Right lobe of liver (tissue), 6 donors: ENCODE measurements around the gene METAP1D. TPM values are rescaled to one million over a fixed set of nuclear protein-coding genes. Genes with fewer than 3 reads are reported as not detected.

Experiments used
- ATAC-seq, 4 donors: fragments of 200-7000 bp; cut with Tn5 transposase; one replicate each; pipeline ENCODE4 v1.9.1; 2020; ENCODE audit warnings: mild to moderate bottlenecking in 4 of 4, moderate library complexity in 4 of 4
- DNase-seq, 3 donors: peaks; one replicate each; pipeline ENCODE4 v3.0.0-alpha.2; 2020
- H3K27ac ChIP-seq, 3 donors: fragments of 200-600 bp; one replicate each; pipeline ENCODE4 v1.8.0; 2022
- H3K27me3 ChIP-seq, 2 donors: fragments of 200-600 bp; one replicate each; pipeline ENCODE4 v1.8.0; 2022
- H3K36me3 ChIP-seq, 4 donors: fragments of 200-600 bp; sonication (generic) in 1 of 4; one replicate each; pipeline versions ENCODE4 v1.5.1 to v1.8.0; 2017 to 2022; ENCODE audit warnings: control low read depth in 1 of 4
- H3K4me1 ChIP-seq, 4 donors: fragments of 200-600 bp; sonication (generic) in 1 of 4; one replicate each; pipeline versions ENCODE4 v1.5.1 to v1.8.0; 2017 to 2022; ENCODE audit warnings: control low read depth in 1 of 4
- H3K4me3 ChIP-seq, 3 donors: fragments of 200-600 bp; one replicate each; pipeline ENCODE4 v1.8.0; 2022
- H3K9me3 ChIP-seq, 4 donors: fragments of 200-600 bp; sonication (generic) in 1 of 4; one replicate each; pipeline versions ENCODE4 v1.5.1 to v1.8.0; 2017 to 2022; ENCODE audit warnings: control low read depth in 1 of 4
- POLR2A ChIP-seq: fragments of 450-650 bp; IDR thresholded peaks from one replicate; pipeline ENCODE4 v1.6.1; 2017; ENCODE audit warnings: antibody characterized with exemption, mild to moderate bottlenecking
- WGBS: methylation state at CpG from one replicate; pipeline ENCODE4 v1.1.6; 2018; ENCODE audit warnings: low coverage, low lambda C conversion rate; ENCODE audit not compliant: insufficient coverage; ENCODE audit errors: missing lambda C conversion rate; 5-methylcytosine and 5-hydroxymethylcytosine counted together
- intact Hi-C, 2 donors: fragments of 100-400 bp; cut with DNase I; formaldehyde crosslinking; loops; one replicate each; pipeline versions ENCODE4 v1.11.2 to v1.14.1; 2022
- total RNA-seq, 6 experiments: library from RNA; depleted of rRNA in 2 of 6; stranded (reverse); fragments of >200 nt in 2 of 6; fragmentation: NEBNext Ultra II Directional in 3 of 6; extraction: Animal tissue kit (Norgen Biotek cat#: 25700) in 3 of 6; gene quantifications; one replicate each; pipeline versions ENCODE4 v1.1.0 to v1.2.4, GENCODE V29; 2016 to 2023
- TF ChIP-seq, protein P1 (sequence below), 4 donors: fragments of 200-600 bp in 3 of 4; fragments of 450-650 bp in 1 of 4; IDR thresholded peaks; one replicate each; pipeline versions ENCODE4 v1.5.1 to v1.8.0; 2016 to 2022; ENCODE audit warnings: antibody characterized with exemption in 4 of 4, mild to moderate bottlenecking in 2 of 4
- donor health status: DM: no; HTN: yes; CAD: no.
- donor health status: DM: no; HTN: no; CAD: no.
- donor health status: DM: no; HTN: no; CAD: no.
- donor health status: DM: no; HTN: yes; CAD: no.
- donor health status: DM: no; HTN: yes; CAD: no.

The METAP1D gene
- total RNA-seq, 6 experiments from 2014 or later: 2.4 to 8.2 (median 4.6) TPM

DNA sequence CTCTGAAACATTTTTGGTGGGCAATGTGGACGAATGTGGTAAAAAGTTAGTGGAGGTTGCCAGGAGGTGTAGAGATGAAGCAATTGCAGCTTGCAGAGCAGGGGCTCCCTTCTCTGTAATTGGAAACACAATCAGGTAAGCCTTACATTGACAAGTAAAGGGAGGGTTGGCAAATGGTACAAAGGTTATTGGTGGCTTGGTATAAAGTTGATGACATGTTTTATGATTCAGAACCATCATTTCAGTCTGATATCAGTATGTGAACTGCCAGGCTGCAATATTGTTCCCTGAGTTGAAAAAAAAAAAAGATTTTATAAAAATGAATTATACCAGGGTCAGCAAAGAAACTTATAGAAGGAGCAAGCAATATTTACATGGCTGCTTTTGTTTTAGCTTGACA lies 71.2 kb downstream of the METAP1D start:
- intact Hi-C loops: no loop called here
- no peak for DNase-seq
- Histone ChIP-seq H3K4me3 (no peak overlapping the region), H3K9me3 (no peaks in the 10 kb centered on the region), H3K27me3 (peaks cover 0 to 6% of the 10 kb centered on the region in 2 donors), H3K27ac (no peak overlapping the region), H3K36me3 (no peaks in the 10 kb centered on the region), H3K4me1 (no peaks in the 10 kb centered on the region)
- TF ChIP-seq POLR2A: no peak
- TF ChIP-seq, protein P1, sequence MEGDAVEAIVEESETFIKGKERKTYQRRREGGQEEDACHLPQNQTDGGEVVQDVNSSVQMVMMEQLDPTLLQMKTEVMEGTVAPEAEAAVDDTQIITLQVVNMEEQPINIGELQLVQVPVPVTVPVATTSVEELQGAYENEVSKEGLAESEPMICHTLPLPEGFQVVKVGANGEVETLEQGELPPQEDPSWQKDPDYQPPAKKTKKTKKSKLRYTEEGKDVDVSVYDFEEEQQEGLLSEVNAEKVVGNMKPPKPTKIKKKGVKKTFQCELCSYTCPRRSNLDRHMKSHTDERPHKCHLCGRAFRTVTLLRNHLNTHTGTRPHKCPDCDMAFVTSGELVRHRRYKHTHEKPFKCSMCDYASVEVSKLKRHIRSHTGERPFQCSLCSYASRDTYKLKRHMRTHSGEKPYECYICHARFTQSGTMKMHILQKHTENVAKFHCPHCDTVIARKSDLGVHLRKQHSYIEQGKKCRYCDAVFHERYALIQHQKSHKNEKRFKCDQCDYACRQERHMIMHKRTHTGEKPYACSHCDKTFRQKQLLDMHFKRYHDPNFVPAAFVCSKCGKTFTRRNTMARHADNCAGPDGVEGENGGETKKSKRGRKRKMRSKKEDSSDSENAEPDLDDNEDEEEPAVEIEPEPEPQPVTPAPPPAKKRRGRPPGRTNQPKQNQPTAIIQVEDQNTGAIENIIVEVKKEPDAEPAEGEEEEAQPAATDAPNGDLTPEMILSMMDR (IDR thresholded peaks at IDR 0.05): no peak
- 79% methylated on average over 1 of the region's 1 CpG for WGBS
- ATAC-seq: no peak

DNA sequence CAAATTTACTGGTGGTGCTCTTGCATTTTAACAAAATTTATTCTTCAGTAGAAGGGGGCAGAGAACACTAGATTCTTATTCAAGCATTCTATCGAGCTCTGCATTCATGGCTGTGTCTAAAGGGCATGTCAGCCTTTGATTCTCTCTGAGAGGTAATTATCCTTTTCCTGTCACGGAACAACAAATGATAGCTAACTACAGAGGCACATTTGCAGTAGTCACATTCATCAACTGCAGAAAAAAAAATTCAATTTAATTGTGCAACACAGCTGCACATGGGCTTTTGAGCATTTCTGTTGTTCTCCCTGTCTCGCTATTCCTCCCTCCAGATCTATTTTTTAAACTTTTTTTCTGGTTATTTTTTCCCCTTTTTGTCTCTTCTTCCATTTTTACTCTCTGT lies 72.5 kb downstream of the METAP1D start:
- 92% methylated on average over 3 of the region's 3 CpGs for WGBS
- no peak overlapping the region for H3K27ac ChIP-seq
- H3K4me3 ChIP-seq: no peak overlapping the region
- DNase-seq (no peak), ATAC-seq (no peak)
- H3K27me3 ChIP-seq: peaks cover 0 to 6% of the 10 kb centered on the region in 2 donors
- no peaks in the 10 kb centered on the region for H3K9me3 ChIP-seq
- H3K4me1 ChIP-seq: no peaks in the 10 kb centered on the region
- intact Hi-C loops: no loop called here
- H3K36me3 ChIP-seq: no peaks in the 10 kb centered on the region
- TF ChIP-seq POLR2A: no peak
- TF ChIP-seq, protein P1 (IDR thresholded peaks at IDR 0.05): no peak

DNA sequence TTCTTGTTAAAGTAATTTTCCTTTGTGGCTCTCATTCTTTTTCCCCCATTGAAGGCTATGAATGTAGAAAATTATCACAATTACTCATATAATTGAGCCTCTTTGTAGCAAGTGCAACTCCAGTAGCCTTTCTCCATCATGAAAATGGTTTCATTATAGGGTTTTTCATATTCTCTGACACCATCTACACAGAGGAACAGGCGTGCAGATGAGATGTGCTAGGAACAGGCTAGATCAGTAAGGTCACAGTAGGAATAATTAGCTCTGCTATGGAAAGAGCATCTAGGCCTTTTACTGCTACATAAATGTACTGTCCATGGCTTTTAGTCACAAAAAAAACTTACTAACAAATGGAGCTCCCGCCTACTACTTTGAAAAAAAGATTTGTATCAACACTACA lies 73.0 kb downstream of the METAP1D start:
- WGBS: 96% methylated on average over 2 of the region's 2 CpGs
- no peaks in the 10 kb centered on the region for H3K36me3 ChIP-seq
- intact Hi-C loops: no loop called here

DNA sequence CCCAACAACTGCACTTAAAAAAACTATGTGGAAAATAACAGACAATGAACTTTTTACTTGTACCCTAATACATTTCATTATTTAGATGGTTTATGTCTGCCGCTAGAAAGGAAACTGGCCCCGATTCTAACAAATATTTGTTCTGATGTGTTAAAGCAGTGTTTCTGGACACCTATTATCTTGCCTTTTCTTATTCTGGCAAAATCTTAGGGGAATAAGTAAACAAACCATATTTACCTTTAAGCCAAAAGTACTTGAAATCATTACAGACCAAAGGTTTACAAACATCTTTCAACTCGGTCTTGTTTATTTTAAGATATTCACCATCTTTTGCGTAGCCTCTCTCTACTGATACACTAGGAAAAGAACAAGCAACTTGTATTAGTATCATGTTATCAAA lies 73.8 kb downstream of the METAP1D start:
- H3K36me3 ChIP-seq: no peaks in the 10 kb centered on the region
- H3K4me3 ChIP-seq: no peak overlapping the region
- H3K9me3 ChIP-seq: no peaks in the 10 kb centered on the region
- DNase-seq: no peak
- WGBS: 33% methylated on average over 4 of the region's 4 CpGs
- peak in 1 of 4 donors; percentile 52 for ATAC-seq
- H3K27ac ChIP-seq: no peak overlapping the region
- H3K27me3 ChIP-seq: peaks cover 0 to 9% of the 10 kb centered on the region in 2 donors
- intact Hi-C loops: no loop called here
- H3K4me1 ChIP-seq: no peaks in the 10 kb centered on the region
- TF ChIP-seq, protein P1 (IDR thresholded peaks at IDR 0.05): no peak
- no peak for TF ChIP-seq POLR2A

More for the DNA sequence above, 73.0 kb downstream of the METAP1D start:
- ATAC-seq: no peak
- TF ChIP-seq, protein P1 (IDR thresholded peaks at IDR 0.05): no peak
- Histone ChIP-seq H3K9me3 (no peaks in the 10 kb centered on the region), H3K4me1 (no peaks in the 10 kb centered on the region), H3K4me3 (no peak overlapping the region), H3K27me3 (peaks cover 0 to 6% of the 10 kb centered on the region in 2 donors), H3K27ac (no peak overlapping the region)
- DNase-seq: no peak

DNA sequence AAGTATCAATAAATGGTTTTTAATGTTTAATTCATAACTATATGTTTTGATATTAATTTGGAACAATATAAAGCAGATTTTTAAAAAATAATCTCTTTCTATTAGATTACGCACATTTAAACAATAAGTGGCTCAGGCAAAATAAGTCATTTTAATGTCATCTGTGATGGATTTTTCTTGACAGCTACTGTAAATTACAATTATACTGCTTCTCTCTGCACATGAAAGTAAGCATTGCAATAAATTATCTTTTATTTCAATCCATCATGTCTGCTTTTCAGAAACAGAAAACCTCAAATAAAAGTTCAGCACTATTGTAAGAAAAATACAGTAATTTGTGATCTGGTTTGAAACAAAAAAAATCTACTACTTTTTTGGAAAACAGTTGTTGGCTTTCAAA lies 74.5 kb downstream of the METAP1D start:
- peaks cover 0 to 13% of the 10 kb centered on the region in 2 donors for H3K27me3 ChIP-seq
- H3K27ac ChIP-seq: no peak overlapping the region
- no peak for ATAC-seq
- TF ChIP-seq, protein P1 (IDR thresholded peaks at IDR 0.05): no peak
- no peak for TF ChIP-seq POLR2A
- no peak overlapping the region for H3K4me3 ChIP-seq
- WGBS: 88% methylated on average over 1 of the region's 1 CpG
- intact Hi-C loops: no loop called here
- H3K36me3 ChIP-seq: no peaks in the 10 kb centered on the region
- no peaks in the 10 kb centered on the region for H3K4me1 ChIP-seq
- no peaks in the 10 kb centered on the region for H3K9me3 ChIP-seq
- DNase-seq: no peak
